ENCODE measurements around the gene KSR1. TPM values are rescaled to one million over a fixed set of nuclear protein-coding genes. Genes with fewer than 3 reads are reported as not detected.
"Not testable (repeated sequence)": the region's sequence is repeated elsewhere in the genome, so short reads cannot be mapped to it uniquely, and the experiment has no call there.

KSR1 gene
- 10 to 100 TPM; 13.9 to 16.5 TPM for total RNA-seq

DNA sequence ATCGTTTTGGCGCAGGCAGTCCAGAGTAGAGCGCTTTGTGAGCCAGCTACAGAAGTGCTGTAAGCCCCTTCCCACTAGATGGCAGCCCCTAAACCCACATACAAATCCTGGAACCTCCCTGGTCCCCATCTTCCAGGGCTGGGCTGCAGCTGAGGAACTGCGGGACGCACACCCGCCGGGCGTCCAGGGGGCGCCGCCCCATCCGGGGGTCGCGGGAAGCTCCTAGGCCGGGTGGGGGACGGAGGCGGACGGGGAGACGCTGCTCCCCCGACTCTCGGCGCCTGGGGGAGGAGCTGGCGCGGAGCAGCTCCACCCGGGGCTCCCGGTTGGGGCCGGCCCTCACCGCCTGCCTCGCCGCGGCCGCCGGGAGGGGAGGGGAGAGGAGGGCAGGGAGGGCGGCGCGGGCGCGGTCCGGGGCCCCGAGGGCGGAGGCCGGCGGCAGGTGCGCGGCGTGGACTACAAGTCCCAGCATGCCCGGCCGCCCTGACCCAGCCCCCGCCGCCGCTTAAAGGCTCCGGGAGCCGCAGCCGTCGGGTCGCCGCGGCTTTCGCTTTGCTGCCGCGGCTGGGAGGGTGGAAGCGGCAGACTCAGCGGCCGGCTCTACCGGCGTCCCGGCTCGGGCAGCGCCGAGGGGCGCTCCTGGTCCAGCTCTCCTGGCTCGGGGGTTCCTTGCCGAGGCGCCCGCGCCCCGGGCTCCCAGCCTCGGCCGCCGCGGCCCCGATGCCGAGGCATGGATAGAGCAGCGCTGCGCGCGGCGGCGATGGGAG, at the start of gene KSR1:
TSS of gene KSR1 (plus strand) at position 535 of the 767 bp plus-strand sequence. CDS start at position 731, 196 bp downstream.
- Histone ChIP-seq H3K9me3 (no peaks in the 10 kb centered on the region), H3K27me3 (no peaks in the 10 kb centered on the region), H3K9ac (ENCODE audit: low read depth in 2 of 2, low read length in 2 of 2) (peak within 1 kb of the TSS; percentile 60 to 78), H3K36me3 (no peaks in the 10 kb centered on the region), H3K4me3 (peak within 1 kb of the TSS; percentile 88), H3K27ac (peak within 1 kb of the TSS; percentile 51), H3K4me1 (no peaks in the 10 kb centered on the region)
- peak; percentile 82 for DNase-seq
- intact Hi-C loops (cut with DNase I): loop anchor here (10.0 kb wide), 1 partner anchor 109 kb away; no protein-coding TSS in a partner anchor
- TF ChIP-seq, protein P1, sequence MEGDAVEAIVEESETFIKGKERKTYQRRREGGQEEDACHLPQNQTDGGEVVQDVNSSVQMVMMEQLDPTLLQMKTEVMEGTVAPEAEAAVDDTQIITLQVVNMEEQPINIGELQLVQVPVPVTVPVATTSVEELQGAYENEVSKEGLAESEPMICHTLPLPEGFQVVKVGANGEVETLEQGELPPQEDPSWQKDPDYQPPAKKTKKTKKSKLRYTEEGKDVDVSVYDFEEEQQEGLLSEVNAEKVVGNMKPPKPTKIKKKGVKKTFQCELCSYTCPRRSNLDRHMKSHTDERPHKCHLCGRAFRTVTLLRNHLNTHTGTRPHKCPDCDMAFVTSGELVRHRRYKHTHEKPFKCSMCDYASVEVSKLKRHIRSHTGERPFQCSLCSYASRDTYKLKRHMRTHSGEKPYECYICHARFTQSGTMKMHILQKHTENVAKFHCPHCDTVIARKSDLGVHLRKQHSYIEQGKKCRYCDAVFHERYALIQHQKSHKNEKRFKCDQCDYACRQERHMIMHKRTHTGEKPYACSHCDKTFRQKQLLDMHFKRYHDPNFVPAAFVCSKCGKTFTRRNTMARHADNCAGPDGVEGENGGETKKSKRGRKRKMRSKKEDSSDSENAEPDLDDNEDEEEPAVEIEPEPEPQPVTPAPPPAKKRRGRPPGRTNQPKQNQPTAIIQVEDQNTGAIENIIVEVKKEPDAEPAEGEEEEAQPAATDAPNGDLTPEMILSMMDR (IDR thresholded peaks at IDR 0.05): no peak

DNA sequence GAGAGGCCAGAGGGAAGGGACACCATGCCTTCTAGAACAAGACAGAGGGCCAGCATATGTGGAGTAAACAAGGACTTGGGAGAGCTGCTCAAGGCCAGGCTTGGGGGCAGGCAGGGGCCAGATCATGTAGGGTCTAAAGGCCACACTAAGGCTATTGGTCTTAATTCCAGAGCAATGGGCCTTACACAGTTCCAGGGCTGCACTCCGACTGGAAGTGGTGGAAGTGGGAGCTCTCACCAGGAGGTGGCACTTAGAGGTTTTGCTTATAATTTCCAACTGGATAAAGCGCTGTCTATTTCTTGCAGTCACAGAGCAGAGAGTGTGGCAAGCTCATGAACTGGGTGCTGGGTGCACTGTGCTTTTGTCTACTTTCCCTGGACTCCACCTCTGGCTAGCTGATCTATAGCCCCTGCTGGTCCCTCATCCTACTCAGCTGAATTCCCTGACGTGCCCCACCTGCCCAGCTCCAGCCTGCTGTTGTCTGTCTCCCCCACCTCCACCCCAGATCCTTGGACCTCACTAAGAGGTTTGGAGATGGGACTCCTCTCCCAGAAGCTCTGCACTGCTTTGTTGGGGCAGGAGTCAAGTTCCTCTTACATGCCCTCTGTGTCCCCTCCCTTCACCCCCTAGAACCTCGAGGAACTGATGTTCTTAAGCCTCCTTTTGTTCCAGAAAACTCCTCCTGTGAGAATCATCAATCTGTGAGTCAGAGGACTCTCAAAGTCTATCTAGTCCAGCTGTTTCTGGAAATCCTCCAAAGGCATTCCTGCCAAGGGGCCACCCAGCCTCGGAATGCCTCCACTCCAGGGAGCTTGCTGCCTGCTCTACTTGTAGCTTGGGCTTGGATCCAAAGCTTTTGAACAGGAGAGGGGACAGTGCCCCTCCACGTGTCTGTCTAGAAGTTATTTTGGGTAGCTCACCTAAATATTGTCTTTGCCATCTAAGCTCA, 48.1 kb upstream of the KSR1 start:
- Histone ChIP-seq H3K9me3 (no peaks in the 10 kb centered on the region), H3K9ac (ENCODE audit: low read depth in 2 of 2, low read length in 2 of 2) (no peak overlapping the region), H3K4me1 (no peaks in the 10 kb centered on the region), H3K27me3 (no peaks in the 10 kb centered on the region), H3K4me3 (no peak overlapping the region), H3K27ac (no peak overlapping the region), H3K36me3 (no peaks in the 10 kb centered on the region)
- intact Hi-C loops (cut with DNase I): no loop called here
- TF ChIP-seq, protein P1 (IDR thresholded peaks at IDR 0.05): no peak
- DNase-seq: no peak

DNA sequence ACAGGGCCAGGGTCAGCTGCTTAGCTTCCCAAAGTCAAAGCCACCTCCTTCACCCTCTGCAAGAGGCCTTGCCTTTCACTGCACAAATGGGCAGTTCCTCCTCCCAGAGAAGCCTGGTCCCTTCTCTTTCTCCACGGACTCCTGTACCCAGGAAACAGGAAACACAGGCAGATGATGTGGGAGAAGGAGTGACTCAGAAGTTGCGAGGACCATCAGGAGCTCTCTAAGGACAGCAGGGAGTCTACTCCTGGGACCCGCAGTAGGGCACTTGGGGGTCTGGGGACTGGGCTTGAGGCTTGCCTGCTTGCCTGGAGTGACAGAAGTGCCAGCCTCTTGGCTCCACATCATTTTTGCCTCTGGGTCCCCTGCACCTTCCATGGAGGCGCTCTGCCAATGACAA, 47.4 kb upstream of the KSR1 start:
- intact Hi-C loops (cut with DNase I): no loop called here
- DNase-seq: no peak
- Histone ChIP-seq H3K4me1 (no peaks in the 10 kb centered on the region), H3K9me3 (no peaks in the 10 kb centered on the region), H3K36me3 (no peaks in the 10 kb centered on the region), H3K27ac (no peak overlapping the region), H3K9ac (ENCODE audit: low read depth in 2 of 2, low read length in 2 of 2) (no peak overlapping the region), H3K4me3 (no peak overlapping the region), H3K27me3 (no peaks in the 10 kb centered on the region)
- TF ChIP-seq, protein P1 (IDR thresholded peaks at IDR 0.05): no peak

DNA sequence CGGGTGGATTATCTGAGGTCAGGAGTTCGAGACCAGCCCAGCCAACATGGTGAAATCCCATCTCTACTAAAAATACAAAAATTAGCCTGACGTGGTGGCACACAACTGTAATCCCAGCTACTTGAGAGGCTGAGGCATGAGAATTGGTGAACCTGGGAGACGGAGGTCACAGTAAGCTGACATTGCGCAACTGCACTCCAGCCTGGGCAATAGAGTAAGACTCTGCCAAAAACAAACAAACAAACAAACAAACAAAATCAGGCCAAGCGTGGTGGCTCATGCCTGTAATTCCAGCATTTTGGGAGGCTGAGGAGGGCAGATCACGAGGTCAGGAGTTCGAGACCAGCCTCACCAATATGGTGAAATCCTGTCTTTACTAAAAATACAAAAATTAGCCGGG, 44.1 kb upstream of the KSR1 start:
- DNase-seq; H3K27ac ChIP-seq; H3K36me3 ChIP-seq; intact Hi-C loops (cut with DNase I); H3K4me1 ChIP-seq; H3K27me3 ChIP-seq; H3K9ac ChIP-seq (ENCODE audit: low read depth in 2 of 2, low read length in 2 of 2); H3K4me3 ChIP-seq; H3K9me3 ChIP-seq: not testable (repeated sequence)

DNA sequence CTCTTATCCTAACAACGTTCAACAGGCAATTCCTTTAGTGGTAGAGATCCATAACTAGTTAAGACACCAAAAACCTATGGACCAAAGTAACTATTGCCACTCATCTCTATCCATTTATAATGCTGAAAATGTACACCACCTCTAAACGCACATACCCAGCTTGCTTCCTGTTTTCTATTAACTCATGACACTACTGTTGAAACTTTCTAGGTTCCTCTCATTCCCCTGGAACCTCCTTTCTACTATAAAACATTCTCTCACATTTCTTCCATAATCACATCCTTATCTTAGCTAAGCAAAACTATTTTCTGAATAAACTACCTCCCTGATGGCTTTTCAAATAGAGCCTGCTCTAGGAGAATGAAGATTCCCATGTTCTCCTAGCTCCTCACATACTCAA, 42.9 kb upstream of the KSR1 start:
- Histone ChIP-seq H3K27me3 (no peaks in the 10 kb centered on the region), H3K9ac (ENCODE audit: low read depth in 2 of 2, low read length in 2 of 2) (no peak overlapping the region), H3K4me1 (no peaks in the 10 kb centered on the region), H3K9me3 (no peaks in the 10 kb centered on the region), H3K36me3 (no peaks in the 10 kb centered on the region), H3K27ac (no peak overlapping the region), H3K4me3 (no peak overlapping the region)
- TF ChIP-seq, protein P1 (IDR thresholded peaks at IDR 0.05): no peak
- no peak for DNase-seq
- intact Hi-C loops (cut with DNase I): no loop called here
